Prostate gland (tissue), 2 donors: ENCODE data around the gene PRR7.

Experiments
- CTCF ChIP-seq, 4 experiments: fragments of 200-600 bp in 2 of 4; fragments of 450-650 bp in 2 of 4; sonication (generic) in 2 of 4; IDR thresholded peaks; 1 replicate in 3 of 4; 2 replicates in 1 of 4; pipeline ENCODE4 v1.5.1; 2016 to 2019; ENCODE audit warnings: antibody characterized with exemption in 4 of 4, mild to moderate bottlenecking in 2 of 4, moderate library complexity in 2 of 4
- POLR2A ChIP-seq: fragments of 450-650 bp; IDR thresholded peaks from one replicate; pipeline ENCODE4 v1.6.1; 2016; ENCODE audit warnings: antibody characterized with exemption, mild to moderate bottlenecking
- POLR2AphosphoS5 ChIP-seq: sonication (generic); formaldehyde crosslinking; IDR thresholded peaks from one replicate; pipeline ENCODE4 v1.6.1; 2017; ENCODE audit warnings: antibody characterized with exemption

- no peak for TF ChIP-seq CTCF (IDR thresholded peaks at IDR 0.05)
- TF ChIP-seq POLR2AphosphoS5, result no peak
- TF ChIP-seq POLR2A, result no peak
Observed at GRCh38 chr5:177445917-177446199, 756 bp upstream of the PRR7 start.
